Daoy (cell line): ENCODE results near the gene FARP2. TPM values are rescaled to one million over a fixed set of nuclear protein-coding genes. Genes with fewer than 3 reads are reported as not detected.
"Not testable (repeated sequence)": the region's sequence is repeated elsewhere in the genome, so short reads cannot be mapped to it uniquely, and the experiment has no call there.

Experiments
- DNase-seq: peaks from one replicate; pipeline ENCODE4 v3.0.0-alpha.2; 2015; ENCODE audit warnings: low read depth
- total RNA-seq: library from RNA; depleted of rRNA; stranded (reverse); fragments of >200 nt; shearing (Covaris generic); gene quantifications from 2 replicates; pipeline ENCODE4 v1.2.3, GENCODE V29; 2014

Gene FARP2
- total RNA-seq, 1 experiment from 2014 or later = 22.6 TPM

- no peak for DNase-seq
These were observed 147.8 kb downstream of the FARP2 start for GRCh38 chr2:241503776-241504392.

- DNase-seq = no peak
These were observed 149.1 kb downstream of the FARP2 start for GRCh38 chr2:241505086-241505780.

- no peak for DNase-seq
These were observed 149.7 kb downstream of the FARP2 start for GRCh38 chr2:241505781-241506201.

DNA sequence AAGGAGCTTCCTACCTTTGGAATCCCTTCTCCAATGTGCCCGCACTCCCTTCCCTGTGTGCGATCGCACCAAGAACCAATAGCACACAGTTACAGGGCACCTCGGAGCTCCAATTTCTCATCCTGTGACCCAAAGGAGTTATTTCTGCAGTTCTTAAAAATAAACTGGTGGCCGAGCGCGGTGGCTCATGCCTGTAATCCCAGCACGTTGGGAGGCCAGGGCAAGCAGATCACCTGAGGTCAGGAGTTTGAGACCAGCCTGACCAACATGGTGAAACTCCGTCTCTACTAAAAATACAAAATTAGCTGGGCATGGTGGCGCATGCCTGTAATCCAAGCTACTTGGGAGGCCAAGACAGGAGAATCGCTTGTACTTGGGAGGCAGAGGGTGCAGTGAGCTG, 150.2 kb downstream of the FARP2 start:
- not testable (repeated sequence) for DNase-seq

DNA sequence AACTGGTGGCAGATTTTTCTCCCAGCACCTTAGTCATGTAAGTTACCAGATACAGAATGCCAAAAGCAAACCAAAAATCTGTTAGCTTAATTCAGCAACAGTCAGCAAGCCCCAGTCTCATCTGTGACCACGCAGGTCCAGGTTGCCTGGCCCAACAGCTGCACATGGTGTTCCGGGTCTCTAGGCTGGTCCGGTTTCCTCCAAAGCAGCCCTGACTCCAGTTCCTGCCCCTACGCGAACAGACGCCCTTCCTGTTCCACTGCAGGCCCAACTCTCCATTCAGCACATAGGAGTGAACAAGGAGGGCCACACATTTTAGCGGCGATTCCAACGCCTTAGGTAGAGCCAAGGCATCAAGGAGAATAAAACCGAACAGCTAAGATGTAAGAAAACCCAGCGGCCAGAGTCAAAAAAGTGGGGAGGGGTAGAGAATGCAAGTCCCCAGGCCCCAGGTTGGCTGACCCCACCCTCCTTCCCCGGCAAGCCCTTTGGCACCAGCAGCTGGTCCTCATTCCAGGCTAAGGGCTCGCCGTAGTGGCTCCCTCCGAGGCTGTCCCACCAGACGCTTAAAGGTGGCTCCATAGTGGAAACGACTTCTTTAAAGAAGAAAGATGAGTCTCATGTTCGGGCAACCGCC, 150.8 kb downstream of the FARP2 start:
- DNase-seq = no peak

- DNase-seq = peak; percentile 59
These were observed 151.6 kb downstream of the FARP2 start for GRCh38 chr2:241507430-241508239.

GRCh38 chr2:241508240-241509154, 152.4 kb downstream of the FARP2 start, which contains the start of gene STK25:
Gene STK25 (minus strand): TSS chr2:241508584. CDS start chr2:241508035, 549 bp downstream.
- DNase-seq = peak; percentile 99

DNA sequence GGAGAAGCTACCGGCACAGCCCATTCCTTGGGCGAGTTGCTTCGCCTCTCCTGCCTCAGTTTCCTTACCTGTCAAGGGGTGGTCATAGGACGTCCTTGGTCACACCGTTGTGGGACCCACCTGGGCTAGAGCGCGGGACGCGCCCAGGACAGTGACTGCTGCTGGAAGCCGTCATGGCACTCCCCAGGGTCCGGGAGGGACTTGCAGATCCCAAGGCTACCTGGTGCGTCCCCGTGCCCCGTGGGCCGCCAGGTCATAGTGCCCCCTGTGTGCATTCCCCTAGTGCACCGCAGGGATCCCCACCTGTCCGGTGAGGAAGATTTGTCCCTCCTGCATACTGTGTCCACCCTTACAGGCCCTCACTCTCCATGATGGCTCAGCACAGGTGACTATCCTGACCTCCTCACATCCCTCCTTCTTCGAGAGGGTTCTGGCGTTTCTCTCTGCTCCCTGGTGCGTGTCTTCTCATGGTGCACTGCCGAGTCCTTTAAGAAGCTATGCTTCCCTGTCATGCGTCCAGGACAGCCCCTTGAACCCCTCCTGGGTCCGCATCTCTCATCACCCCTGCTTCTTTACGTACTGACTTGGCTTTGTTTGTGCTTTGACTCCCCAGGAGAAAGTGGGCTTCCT, 153.2 kb downstream of the FARP2 start:
- DNase-seq = no peak

GRCh38 chr2:241511091-241511741, 155.1 kb downstream of the FARP2 start:
- DNase-seq = no peak

- no peak for DNase-seq
These were observed 158.5 kb downstream of the FARP2 start for GRCh38 chr2:241514553-241514952.

GRCh38 chr2:241514986-241515737, 159.1 kb downstream of the FARP2 start:
- no peak for DNase-seq

- DNase-seq = no peak
These were observed 160.5 kb downstream of the FARP2 start for GRCh38 chr2:241516520-241516965.

GRCh38 chr2:241517297-241517696, 161.2 kb downstream of the FARP2 start:
- DNase-seq = no peak

GRCh38 chr2:241519669-241520068, 163.6 kb downstream of the FARP2 start:
- DNase-seq = no peak

DNA sequence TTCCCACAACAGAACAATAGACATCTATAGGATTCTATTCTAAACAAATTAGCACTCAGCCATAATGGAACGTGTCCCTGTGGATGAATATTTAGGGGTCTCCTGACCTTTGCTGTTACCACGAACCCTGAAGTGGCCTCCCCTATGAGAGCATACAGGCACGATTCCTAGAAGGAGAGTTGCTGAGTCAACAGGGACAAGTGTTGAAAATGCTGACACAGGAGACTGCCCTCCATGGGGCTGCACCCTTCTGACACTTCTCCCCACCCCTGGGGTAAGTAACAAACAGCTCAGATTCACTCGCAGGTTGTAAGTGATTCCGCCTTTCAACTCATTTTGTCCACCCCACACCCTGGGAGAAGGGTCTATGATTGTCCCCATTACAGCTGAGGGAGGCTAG, 166.4 kb downstream of the FARP2 start:
- DNase-seq = no peak

- not testable (repeated sequence) for DNase-seq
These were observed 170.0 kb downstream of the FARP2 start for GRCh38 chr2:241525818-241526780.

GRCh38 chr2:241530571-241530970, 174.5 kb downstream of the FARP2 start:
- DNase-seq = no peak

GRCh38 chr2:241531161-241531722, 175.2 kb downstream of the FARP2 start:
- no peak for DNase-seq
